HG02678 (cell line): ENCODE data around the gene FNIP1.
"Not testable (repeated sequence)": the region's sequence is repeated elsewhere in the genome, so short reads cannot be mapped to it uniquely, and the experiment has no call there.

Source experiments
- ATAC-seq: cut with Tn5 transposase; IDR thresholded peaks from one replicate; pipeline ENCODE4 v1.9.1; 2021; ENCODE audit warnings: mild to moderate bottlenecking, moderate library complexity; ENCODE audit not compliant: unreplicated experiment

The FNIP1 gene

DNA sequence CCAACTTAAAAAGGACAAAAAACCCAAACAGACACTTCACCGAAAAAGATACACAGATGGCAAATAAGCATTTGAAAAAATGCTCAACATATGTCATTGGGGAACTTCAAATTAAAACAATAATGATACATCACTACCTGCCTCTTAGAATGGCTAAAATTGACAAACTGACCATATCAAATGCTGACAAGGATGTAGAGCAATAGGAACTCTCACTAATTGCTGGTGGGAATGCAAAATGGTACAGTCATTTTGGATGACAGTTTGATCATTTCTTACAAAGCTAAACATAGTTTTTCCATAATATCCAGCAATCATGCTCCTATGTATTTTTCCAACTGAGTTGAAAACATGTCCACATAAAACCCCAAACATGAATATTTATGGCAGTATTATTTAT is 102.9 kb downstream of the FNIP1 start:
- no peak for ATAC-seq

DNA sequence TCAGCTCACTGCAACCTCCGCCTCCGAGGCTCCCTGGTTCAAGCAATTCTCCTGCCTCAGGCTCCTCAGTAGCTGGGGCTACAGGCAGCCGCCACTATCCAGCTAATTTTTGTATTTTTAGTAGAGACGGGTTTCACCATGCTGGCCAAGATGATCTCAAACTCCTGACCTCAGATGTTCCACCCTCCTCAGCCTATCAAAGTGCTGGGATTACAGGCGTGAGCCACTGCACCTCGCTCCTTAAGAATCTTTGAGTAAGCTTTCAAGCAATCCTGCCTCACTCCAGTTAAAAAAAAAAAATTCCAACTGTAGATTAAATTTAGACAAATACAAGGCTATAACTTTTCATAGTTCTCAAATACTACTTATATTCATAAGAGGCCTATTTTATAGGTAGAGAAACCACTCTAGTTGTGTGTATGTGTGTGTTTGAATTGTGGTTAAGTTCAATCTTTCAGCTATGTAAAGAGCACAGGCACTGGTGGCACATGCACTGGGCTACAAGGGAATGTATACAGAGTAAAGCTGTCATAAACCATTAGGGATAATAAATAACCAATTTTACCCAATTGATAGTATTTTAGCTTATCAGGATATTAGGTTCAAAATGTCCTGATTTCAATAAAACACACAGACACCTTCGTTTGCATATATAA is 111.2 kb downstream of the FNIP1 start:
- no peak for ATAC-seq

DNA sequence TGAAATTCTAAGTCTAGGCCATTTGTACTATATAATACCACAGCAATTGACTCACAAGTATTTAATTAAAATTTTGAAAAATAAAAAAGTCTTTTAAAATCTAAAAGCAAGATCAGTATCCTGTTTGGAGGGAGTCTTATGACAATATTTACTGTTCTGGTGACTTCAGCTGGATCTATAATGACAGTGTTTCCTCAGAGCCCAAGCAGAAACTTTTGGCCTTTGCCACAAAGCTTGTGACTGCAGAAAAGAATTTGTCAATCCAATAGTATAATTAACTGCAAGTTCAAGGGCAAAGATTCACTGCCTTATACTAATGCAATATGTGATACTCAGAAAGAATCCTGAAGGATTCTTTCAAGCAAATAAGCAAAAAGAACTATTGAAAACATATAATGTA is 112.2 kb downstream of the FNIP1 start:
- no peak for ATAC-seq

DNA sequence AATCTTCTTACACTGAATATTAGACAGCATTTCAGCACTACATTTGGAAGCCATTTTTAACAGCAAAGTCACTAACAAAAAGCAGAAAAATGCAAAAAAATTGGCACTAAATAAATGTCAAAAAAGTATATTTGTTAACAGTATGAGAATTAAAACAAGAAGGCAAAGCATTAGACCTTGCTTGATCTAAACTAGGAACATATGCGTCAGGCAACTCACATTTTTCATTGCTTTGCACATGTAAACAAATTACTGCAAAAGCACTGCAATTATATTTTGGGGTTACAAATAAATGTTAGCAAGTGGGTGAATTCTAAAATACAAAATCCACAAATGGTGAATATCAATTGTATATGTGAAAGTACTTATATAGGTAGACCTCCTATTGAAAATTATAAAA is 112.8 kb downstream of the FNIP1 start:
- ATAC-seq, result no peak

GRCh38 chr5:131682826-131683225 is 114.0 kb downstream of the FNIP1 start:
- no peak for ATAC-seq

- no peak for ATAC-seq
Observed at GRCh38 chr5:131682175-131682574, 114.6 kb downstream of the FNIP1 start.

DNA sequence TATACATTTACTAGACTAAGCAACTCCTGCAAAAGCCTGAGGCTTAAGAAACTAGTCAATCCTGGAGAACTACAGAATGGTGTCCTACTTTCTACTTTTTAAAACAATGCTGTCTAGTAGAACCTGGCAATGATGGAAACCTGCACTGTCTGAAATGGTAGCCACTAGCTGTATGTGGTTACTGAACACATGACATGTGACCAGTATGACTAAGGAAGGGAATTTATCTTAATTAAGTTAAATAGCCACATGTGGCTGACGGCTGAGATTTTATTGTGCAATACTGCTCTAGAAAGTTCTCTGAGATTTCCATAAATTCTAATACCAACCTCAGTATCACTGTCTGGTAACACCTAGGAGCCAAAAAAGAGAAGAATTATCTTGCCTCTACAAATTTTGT is 116.9 kb downstream of the FNIP1 start:
- ATAC-seq, result no peak

GRCh38 chr5:131678273-131678672 is 118.5 kb downstream of the FNIP1 start:
- ATAC-seq, result not testable (repeated sequence)

- ATAC-seq, result no peak
Observed at GRCh38 chr5:131677115-131677514, 119.7 kb downstream of the FNIP1 start.

- ATAC-seq, result peak; percentile 39
Observed at GRCh38 chr5:131672776-131673175, 124.0 kb downstream of the FNIP1 start.

- no peak for ATAC-seq
Observed at GRCh38 chr5:131671994-131672655, 124.7 kb downstream of the FNIP1 start.

- peak; percentile 60 for ATAC-seq
Observed at GRCh38 chr5:131671409-131671808, 125.4 kb downstream of the FNIP1 start.

GRCh38 chr5:131664929-131665328 is 131.9 kb downstream of the FNIP1 start:
- ATAC-seq, result no peak

DNA sequence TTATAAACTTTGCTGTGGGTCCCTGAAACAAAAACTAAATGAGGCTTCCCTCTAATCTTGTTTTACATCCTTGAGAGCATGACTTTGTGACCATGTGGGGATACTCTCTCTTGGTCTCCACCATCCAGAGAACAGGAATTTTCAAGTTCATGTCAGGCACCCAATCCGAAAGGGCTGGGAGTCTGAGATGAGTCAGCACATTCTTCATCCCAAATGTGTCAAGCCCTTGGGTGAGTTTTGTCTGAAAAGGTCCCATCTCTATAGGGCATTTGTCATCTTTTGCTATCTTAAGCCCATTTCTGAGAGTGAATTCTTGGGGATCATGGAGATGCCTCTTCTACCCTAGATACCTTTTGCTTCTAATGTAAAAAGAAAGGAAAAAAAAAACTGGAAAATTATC is 134.9 kb downstream of the FNIP1 start:
- no peak for ATAC-seq

DNA sequence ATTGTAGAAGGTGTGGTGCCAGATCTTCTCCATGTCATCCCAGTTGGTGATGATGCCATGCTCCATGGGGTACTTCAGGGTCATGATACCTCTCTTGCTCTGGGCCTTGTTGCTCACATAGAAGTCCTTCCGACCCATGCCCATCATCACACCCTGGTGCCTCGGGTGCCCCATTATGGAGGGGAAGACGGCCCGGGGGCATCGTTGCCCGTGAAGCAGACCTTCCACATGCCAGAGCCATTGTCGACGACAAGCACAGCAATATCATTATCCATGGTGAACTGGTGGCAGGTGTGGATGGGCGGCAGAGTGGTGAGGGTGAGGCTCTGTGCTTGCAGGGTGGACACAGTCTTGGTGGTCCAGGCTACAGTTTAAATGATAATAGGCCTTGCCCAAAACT is 137.0 kb downstream of the FNIP1 start:
- no peak for ATAC-seq

DNA sequence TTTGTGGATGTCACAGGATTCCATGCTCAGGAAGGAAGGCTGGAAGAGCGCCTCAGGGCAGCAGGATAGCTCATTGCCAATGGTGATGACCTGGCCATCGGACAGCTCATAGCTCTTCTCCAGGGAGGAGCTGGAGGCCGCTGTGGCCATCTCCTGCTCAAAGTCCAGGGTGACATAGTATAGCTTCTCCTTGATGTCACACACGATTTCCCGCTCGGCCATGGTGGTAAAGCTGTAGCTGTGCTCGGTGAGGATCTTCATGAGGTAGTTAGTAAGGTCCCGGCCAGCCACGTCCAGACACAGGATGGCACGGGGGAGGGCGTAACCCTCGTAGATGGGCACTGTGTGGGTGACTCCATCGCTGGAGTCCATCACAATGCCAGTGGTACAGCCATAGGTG is 137.5 kb downstream of the FNIP1 start:
- ATAC-seq, result no peak

- no peak for ATAC-seq
Observed at GRCh38 chr5:131654776-131655175, 142.0 kb downstream of the FNIP1 start.

DNA sequence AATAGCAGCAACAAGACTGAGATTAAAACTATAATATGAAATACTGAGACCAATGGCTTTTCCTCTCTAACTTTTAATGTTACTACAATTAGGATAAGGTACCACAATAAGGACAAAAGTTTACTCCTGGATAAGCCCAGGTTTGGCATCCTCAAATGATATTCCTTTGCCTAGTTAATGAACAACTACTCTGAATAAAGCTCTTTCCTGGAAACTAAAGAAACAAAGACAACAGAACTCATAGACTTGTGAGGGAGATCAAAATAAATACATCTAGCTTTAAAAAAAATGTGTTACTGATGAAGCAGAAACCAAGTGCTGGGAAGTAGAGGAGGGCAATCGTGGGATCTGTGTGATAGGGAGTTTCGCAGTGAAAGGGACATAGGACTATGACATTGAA is 142.5 kb downstream of the FNIP1 start:
- no peak for ATAC-seq

GRCh38 chr5:131649161-131649560 is 147.7 kb downstream of the FNIP1 start:
- no peak for ATAC-seq

- peak; percentile 70 for ATAC-seq
Observed at GRCh38 chr5:131647048-131647769, 149.6 kb downstream of the FNIP1 start.

GRCh38 chr5:131644822-131645221 is 152.0 kb downstream of the FNIP1 start:
- ATAC-seq, result no peak

DNA sequence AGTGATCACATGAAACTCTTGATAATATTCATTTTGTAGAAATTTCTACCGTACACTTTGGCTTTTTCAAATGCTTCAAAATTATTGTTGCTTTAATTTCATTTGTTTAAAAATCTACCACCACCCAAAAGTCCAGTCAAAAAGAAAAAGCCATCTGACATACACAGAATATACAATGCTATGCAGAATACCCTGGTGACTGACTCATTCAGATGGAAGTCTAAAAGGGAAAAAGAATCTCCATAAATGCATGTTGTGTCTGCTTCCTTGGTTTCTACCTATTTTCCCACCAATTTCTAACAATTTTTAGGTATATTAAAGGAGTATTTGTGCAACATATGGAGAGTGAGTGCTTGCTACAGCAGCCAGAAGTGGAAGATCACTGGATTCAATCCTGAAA is 152.4 kb downstream of the FNIP1 start:
- ATAC-seq, result no peak
